GM12878 (cell line): ENCODE results near the gene CDH5.

Experiments used
- HCFC1 ChIP-seq: fragments of 150-350 bp; IDR thresholded peaks from 2 replicates; pipeline ENCODE4 v1.6.1; 2014; ENCODE audit warnings: low read length
- JUNB ChIP-seq: IDR thresholded peaks from 2 replicates; pipeline ENCODE4 v1.6.1; 2016; ENCODE audit warnings: antibody characterized with exemption, mild to moderate bottlenecking
- JUND ChIP-seq: IDR thresholded peaks from 2 replicates; pipeline ENCODE4 v1.6.1; 2012; ENCODE audit warnings: low read depth, mild to moderate bottlenecking, low read length, improper control_type of control experiment, moderate library complexity
- POLR2A ChIP-seq: IDR thresholded peaks from 2 replicates; pipeline ENCODE4 v1.6.1; 2011; ENCODE audit warnings: low read depth, mild to moderate bottlenecking, low read length
- RAD21 ChIP-seq: IDR thresholded peaks from 2 replicates; pipeline ENCODE4 v1.6.1; 2011; ENCODE audit warnings: mild to moderate bottlenecking, low read depth, low read length, moderate library complexity; ENCODE audit not compliant: insufficient read depth
- RCOR1 ChIP-seq: conservative IDR thresholded peaks from 2 replicates; pipeline ENCODE4 v1.6.1; 2012; ENCODE audit warnings: low read depth, low read length, improper control_type of control experiment
- ZNF207 ChIP-seq: fragments of 450-650 bp; IDR thresholded peaks from 2 replicates; pipeline ENCODE4 v1.6.1; 2014; ENCODE audit warnings: antibody characterized with exemption, mild to moderate bottlenecking, borderline replicate concordance
- ZNF384 ChIP-seq: IDR thresholded peaks from 2 replicates; pipeline ENCODE4 v1.6.1; 2012; ENCODE audit warnings: low read depth, mild to moderate bottlenecking, low read length, improper control_type of control experiment, borderline replicate concordance
- TF ChIP-seq, protein P1 (sequence below), 3 experiments: IDR thresholded peaks in 2 of 3; conservative IDR thresholded peaks in 1 of 3; 2 replicates each; pipeline ENCODE4 v1.5.1; 2011; ENCODE audit warnings: low read depth in 3 of 3, low read length in 3 of 3, mild to moderate bottlenecking in 3 of 3, control low read depth in 2 of 3, moderate library complexity in 2 of 3, inconsistent platforms in 1 of 3, mixed read lengths in 1 of 3; ENCODE audit not compliant: control insufficient read depth in 2 of 3, insufficient read depth in 1 of 3; ENCODE audit errors: extremely low read depth in 1 of 3

DNA sequence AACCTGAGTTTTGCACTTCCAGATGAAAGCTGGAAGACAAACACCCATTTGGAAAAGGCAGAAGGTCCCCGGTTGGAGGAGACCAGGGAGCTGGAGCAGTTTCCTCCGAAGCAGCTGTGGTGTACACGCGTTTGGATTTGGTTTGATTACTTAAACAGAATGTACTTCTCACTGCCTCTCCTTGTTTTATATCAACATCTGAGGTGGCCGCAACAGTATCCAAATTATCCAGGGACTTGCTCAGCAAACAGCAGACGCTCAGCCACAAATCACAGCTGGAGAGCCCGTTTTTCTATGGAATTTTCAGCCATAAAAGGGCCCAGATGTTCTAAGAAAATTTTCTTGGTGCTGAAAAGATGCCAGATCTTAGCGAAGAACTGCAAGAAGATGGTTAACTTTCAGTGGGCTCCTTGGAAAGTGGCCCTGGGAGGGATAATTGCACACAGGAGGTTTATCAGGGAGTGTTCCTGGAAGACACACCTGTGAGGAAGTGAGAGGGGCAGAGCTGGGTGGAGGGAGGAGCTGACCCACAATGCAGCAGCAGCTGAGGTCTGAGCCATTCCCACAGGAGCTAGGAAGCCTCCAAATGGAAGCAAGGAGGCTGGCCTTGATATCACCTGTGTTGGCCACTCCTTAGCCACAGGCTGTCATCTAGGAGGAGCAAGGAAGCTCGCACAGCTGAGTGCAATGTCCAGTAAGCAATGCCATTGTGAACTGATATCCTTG is 28.9 kb upstream of the CDH5 start:
- TF ChIP-seq RAD21, result no peak
- TF ChIP-seq HCFC1, result no peak
- no peak for TF ChIP-seq RCOR1
- TF ChIP-seq JUND, result no peak
- TF ChIP-seq ZNF384, result no peak
- no peak for TF ChIP-seq POLR2A
- TF ChIP-seq, protein P1, sequence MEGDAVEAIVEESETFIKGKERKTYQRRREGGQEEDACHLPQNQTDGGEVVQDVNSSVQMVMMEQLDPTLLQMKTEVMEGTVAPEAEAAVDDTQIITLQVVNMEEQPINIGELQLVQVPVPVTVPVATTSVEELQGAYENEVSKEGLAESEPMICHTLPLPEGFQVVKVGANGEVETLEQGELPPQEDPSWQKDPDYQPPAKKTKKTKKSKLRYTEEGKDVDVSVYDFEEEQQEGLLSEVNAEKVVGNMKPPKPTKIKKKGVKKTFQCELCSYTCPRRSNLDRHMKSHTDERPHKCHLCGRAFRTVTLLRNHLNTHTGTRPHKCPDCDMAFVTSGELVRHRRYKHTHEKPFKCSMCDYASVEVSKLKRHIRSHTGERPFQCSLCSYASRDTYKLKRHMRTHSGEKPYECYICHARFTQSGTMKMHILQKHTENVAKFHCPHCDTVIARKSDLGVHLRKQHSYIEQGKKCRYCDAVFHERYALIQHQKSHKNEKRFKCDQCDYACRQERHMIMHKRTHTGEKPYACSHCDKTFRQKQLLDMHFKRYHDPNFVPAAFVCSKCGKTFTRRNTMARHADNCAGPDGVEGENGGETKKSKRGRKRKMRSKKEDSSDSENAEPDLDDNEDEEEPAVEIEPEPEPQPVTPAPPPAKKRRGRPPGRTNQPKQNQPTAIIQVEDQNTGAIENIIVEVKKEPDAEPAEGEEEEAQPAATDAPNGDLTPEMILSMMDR (IDR thresholded peaks at IDR 0.05 in 2 of 3, conservative IDR thresholded peaks at IDR 0.05 in 1 of 3; ENCODE audit: control insufficient read depth in 2 of 3, extremely low read depth in 1 of 3, insufficient read depth in 1 of 3, low read depth in 3 of 3, low read length in 3 of 3), result no peak
- no peak for TF ChIP-seq ZNF207
- TF ChIP-seq JUNB, result no peak
